C4-2B (cell line): ENCODE data around the gene SLC44A1.

ENCODE experiments used
- H3K27ac ChIP-seq: fragments of 450-650 bp; 2 replicates; pipeline ENCODE4 v1.5.1; 2017
- CTCF ChIP-seq: fragments of 450-650 bp; conservative IDR thresholded peaks from 2 replicates; pipeline ENCODE4 v1.5.1; 2017; ENCODE audit warnings: mild to moderate bottlenecking
- ZFX ChIP-seq: fragments of 450-650 bp; IDR thresholded peaks from 2 replicates; pipeline ENCODE4 v1.6.1; 2017

Gene SLC44A1

DNA sequence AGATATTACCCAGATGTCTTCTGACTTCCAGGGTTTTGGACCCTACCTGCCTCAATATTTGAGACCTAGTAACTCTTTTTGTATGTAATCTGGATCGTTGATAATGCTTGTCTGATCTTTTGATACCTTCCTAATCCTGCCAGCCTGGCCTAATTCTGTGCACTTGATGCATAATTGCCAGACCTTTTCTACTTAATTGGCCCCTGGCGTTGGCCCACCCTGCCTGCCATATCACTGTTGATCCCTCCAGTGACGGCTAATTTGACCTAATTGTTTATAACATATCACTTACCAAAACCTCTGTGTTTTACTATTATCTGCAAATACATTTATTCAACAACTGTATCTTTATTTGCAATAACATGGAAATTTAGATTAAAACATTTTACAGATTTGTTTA, 49.0 kb downstream of the SLC44A1 start:
- H3K27ac ChIP-seq: no peak overlapping the region

DNA sequence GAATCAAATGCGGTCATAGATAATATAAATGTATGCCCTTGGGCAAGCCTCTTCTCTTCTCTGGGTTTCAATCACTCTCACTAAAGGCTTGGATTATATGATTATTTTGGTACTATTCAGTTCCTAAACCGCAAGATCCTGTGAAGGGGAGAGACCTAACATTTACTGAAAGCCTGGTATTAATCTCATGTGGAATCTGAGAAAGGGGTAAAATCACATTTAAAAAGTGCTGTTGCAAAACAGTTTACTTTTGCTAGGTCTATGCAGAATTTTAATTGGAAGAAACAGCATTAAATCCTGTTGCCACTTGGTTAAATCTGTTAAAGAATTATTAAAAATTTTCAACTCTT, 50.7 kb downstream of the SLC44A1 start:
- TF ChIP-seq ZFX (no peak), CTCF (no peak)
- H3K27ac ChIP-seq: no peak overlapping the region

More for the DNA sequence above, 49.0 kb downstream of the SLC44A1 start:
- no peak for TF ChIP-seq ZFX
- no peak for TF ChIP-seq CTCF

DNA sequence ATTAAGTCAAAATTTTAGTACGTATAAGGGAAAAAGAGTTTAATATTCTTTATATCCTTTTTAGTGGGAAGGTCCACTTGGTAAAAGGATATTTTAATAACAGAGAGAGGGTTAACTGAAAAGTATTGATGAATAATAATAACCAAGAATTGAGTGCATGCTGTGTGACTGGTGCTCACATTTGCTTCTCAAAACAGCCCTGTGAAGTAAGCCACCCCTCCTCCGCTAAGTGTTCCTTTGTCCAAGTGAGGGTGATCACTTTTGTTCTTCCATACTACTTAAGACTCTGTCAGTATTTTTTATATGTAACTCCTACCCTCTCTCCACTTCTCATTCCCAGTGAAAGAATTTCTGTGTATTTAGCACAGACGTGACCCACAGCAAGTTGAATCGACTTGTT, 51.5 kb downstream of the SLC44A1 start:
- H3K27ac ChIP-seq: no peak overlapping the region
- no peak for TF ChIP-seq CTCF
- no peak for TF ChIP-seq ZFX

DNA sequence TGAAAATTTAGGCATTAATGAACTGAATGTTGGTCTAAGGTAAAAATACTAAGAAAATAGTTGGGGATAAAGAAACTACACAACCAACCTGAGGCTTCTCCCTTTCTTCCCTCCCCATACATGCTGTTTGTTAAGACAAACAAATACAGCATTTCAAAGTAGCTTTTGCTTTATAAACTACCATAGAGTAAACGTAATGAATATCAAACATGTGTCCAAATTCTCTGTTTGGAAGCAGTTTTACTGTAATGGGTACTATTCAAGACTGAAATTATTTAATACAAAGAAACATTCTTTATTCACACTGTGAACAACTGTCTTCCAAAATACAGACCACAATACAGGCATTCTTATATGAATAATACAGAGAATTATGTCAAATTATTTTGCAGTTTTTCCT, 52.0 kb downstream of the SLC44A1 start:
- TF ChIP-seq CTCF (no peak), ZFX (no peak)
- no peak overlapping the region for H3K27ac ChIP-seq

GRCh38 chr9:105296877-105297287, 52.4 kb downstream of the SLC44A1 start:
- H3K27ac ChIP-seq: no peak overlapping the region
- no peak for TF ChIP-seq CTCF
- TF ChIP-seq ZFX: no peak

GRCh38 chr9:105297442-105298075, 53.1 kb downstream of the SLC44A1 start:
- TF ChIP-seq CTCF (no peak), ZFX (no peak)
- H3K27ac ChIP-seq: no peak overlapping the region

DNA sequence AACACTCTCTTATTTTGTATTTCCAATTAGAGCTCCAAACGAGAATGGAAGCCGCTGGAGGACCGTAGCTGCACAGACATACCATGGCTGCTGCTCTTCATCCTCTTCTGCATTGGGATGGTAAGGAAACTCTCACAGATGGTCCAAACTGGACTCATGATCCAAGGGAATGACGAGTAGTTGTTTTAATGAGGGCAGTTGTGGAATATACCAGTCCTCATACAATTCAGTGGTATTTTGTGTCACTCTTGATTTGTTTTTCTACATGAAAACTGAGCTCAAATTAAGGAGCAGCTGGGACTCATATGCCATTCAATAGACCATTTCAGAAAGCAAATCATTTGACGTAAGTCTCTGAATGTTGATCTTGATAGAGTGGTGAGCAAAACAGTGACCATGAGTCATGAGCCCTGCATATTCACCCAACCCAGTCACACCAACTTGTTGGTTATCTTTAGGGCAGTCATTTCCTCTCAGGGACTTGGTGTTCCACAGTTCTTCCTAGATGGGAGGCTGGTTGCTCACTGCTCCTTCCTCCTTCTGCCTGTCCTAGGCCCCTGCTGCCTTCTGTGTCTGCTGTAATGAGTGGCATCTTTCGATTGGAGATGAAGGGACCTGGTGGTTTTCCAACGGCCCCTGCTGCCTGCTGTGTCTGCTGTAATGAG, 54.9 kb downstream of the SLC44A1 start:
- no peak overlapping the region for H3K27ac ChIP-seq
- TF ChIP-seq ZFX: no peak
- no peak for TF ChIP-seq CTCF
